ENCODE results near the gene HMG20A. TPM values are rescaled to one million over a fixed set of nuclear protein-coding genes. Genes with fewer than 3 reads are reported as not detected.

The HMG20A gene
- total RNA-seq, 1 experiment from 2014 or later: 60.2 TPM

DNA sequence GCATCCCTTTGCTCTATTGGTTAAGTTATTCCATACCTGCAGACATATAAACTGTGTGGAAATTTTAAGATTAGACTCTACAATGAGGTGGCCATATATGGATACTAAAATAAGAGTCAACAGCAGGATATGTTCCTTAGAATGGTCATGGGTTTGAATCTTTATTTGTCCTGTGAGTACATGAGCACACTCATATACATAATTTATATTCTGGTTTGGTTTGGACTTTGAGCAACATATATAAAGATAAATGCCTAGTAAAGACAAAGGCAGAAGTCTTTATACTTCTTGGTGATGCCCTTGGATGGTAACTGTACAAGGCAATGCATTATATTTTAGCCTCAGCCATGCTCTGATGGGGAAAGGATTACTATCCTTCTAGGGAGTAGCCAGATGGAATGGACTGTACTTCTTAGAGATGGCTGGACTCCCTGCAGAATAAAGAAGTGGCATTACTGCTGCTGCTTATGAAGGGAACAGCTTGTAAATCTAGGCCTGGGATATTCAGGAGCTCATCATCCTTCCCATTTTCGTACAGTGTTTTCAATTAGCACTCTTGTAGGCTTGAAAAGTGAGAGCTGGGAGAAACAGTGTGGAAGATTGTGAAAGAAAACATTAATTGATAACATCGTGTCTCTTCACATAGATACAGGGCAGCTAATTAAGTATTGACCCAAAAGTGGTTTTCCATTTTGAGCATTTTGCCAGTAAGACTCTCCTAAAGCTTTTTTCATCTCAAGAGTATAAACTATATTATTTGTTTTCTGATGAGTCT lies 60.4 kb downstream of the HMG20A start:
- Histone ChIP-seq H4K5ac (ENCODE audit: insufficient read length, low read depth, low read length) (no peak overlapping the region), H3K27me3 (ENCODE audit: insufficient read depth, low read length) (no peaks in the 10 kb centered on the region), H3K4me2 (ENCODE audit: insufficient read depth, insufficient read length, low read length) (no peak overlapping the region), H3K79me1 (ENCODE audit: insufficient read depth, low read depth, low read length, poor library complexity, severe bottlenecking) (no peaks in the 10 kb centered on the region), H2BK5ac (ENCODE audit: insufficient read length, low read length) (no peak overlapping the region), H3T11ph (ENCODE audit: low read length) (no peak overlapping the region), H3K23ac (ENCODE audit: insufficient read length, low read depth, low read length) (no peak overlapping the region), H3K23me2 (ENCODE audit: insufficient read length, low read depth, low read length, poor library complexity, severe bottlenecking) (no peaks in the 10 kb centered on the region), H2AFZ (ENCODE audit: low read length) (no peak overlapping the region), H2BK20ac (ENCODE audit: low read depth, low read length, poor library complexity, severe bottlenecking) (no peak overlapping the region), H2BK120ac (ENCODE audit: low read depth, low read length, poor library complexity, severe bottlenecking) (no peak overlapping the region), H4K8ac (replicated peaks; ENCODE audit: insufficient read length, low read depth, low read length) (no peak overlapping the region), H3K14ac (ENCODE audit: insufficient read depth, low read length) (no peak overlapping the region), H2AK5ac (ENCODE audit: insufficient read length, low read length) (no peak overlapping the region), H3K56ac (ENCODE audit: insufficient read length, low read depth, low read length) (no peak overlapping the region), H3K9me3 (ENCODE audit: control insufficient read depth, low read depth, low read length) (no peaks in the 10 kb centered on the region), H3K79me2 (ENCODE audit: insufficient read depth, low read length) (no peaks in the 10 kb centered on the region), H3K27ac (ENCODE audit: insufficient read length, low read depth, low read length) (no peak overlapping the region), H4K20me1 (ENCODE audit: control insufficient read depth, insufficient read depth, insufficient read length) (no peaks in the 10 kb centered on the region), H4K91ac (ENCODE audit: insufficient read length, low read depth, low read length) (no peak overlapping the region), H3K4ac (ENCODE audit: low read depth, low read length) (no peak overlapping the region), H3K18ac (ENCODE audit: insufficient read length, low read depth, low read length) (no peak overlapping the region), H2BK15ac (ENCODE audit: low read depth, low read length) (no peak overlapping the region), H3K9ac (ENCODE audit: extremely low read depth, insufficient read length, low read length) (no peak overlapping the region), H2BK12ac (ENCODE audit: insufficient read length, low read depth, low read length) (no peak overlapping the region), H3K4me1 (ENCODE audit: insufficient read depth, low read length) (peaks cover 9% of the 10 kb centered on the region; the same call in 1 of the 2 replicates)
- no peaks in the 10 kb centered on the region for H3K27me3 Mint-ChIP-seq (ENCODE audit: low read depth)
- peaks cover 18 to 53% (median 38%) of the 10 kb centered on the region in 3 experiments for H3K36me3 Mint-ChIP-seq (ENCODE audit: insufficient read depth in 1 of 3, low read depth in 3 of 3)
- H3K27ac Mint-ChIP-seq: no peak overlapping the region
- WGBS (ENCODE audit: extremely low coverage, insufficient read length, low lambda C conversion rate): no CpG with 5 or more reads among the region's 2 CpGs
- no peak for DNase-seq
- peaks cover 36 to 44% of the 10 kb centered on the region in 2 experiments for H3K4me1 Mint-ChIP-seq
- TF ChIP-seq, protein P1, sequence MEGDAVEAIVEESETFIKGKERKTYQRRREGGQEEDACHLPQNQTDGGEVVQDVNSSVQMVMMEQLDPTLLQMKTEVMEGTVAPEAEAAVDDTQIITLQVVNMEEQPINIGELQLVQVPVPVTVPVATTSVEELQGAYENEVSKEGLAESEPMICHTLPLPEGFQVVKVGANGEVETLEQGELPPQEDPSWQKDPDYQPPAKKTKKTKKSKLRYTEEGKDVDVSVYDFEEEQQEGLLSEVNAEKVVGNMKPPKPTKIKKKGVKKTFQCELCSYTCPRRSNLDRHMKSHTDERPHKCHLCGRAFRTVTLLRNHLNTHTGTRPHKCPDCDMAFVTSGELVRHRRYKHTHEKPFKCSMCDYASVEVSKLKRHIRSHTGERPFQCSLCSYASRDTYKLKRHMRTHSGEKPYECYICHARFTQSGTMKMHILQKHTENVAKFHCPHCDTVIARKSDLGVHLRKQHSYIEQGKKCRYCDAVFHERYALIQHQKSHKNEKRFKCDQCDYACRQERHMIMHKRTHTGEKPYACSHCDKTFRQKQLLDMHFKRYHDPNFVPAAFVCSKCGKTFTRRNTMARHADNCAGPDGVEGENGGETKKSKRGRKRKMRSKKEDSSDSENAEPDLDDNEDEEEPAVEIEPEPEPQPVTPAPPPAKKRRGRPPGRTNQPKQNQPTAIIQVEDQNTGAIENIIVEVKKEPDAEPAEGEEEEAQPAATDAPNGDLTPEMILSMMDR (conservative IDR thresholded peaks at IDR 0.05): no peak
- no peaks in the 10 kb centered on the region for H3K9me3 Mint-ChIP-seq
- no peak overlapping the region for H3K4me3 Mint-ChIP-seq

Measured in H9 (cell line).